MM.1S (cell line): ENCODE data around the gene SH3PXD2B.

Experiments
- DNase-seq: peaks from one replicate; pipeline ENCODE4 v3.0.0-alpha.2; 2015
- H2AFZ ChIP-seq: fragments of 300-600 bp; sonication (generic); 2 replicates; pipeline ENCODE4 v1.6.0; 2016; ENCODE audit warnings: antibody characterized with exemption, low read length
- H3F3A ChIP-seq: fragments of 300-600 bp; sonication (generic); 2 replicates; pipeline ENCODE4 v1.6.1; 2016; ENCODE audit warnings: mild to moderate bottlenecking, antibody characterized with exemption, low read length, moderate library complexity, mixed read lengths; ENCODE audit not compliant: insufficient read depth
- H3K27ac ChIP-seq: fragments of 300-600 bp; sonication (generic); 2 replicates; pipeline ENCODE4 v1.5.1; 2016; ENCODE audit warnings: mild to moderate bottlenecking, low read length
- H3K27me3 ChIP-seq: fragments of 300-600 bp; sonication (generic); replicated peaks from 2 replicates; pipeline ENCODE4 v1.6.0; 2016; ENCODE audit warnings: low read length; ENCODE audit not compliant: insufficient read depth
- H3K36me3 ChIP-seq: fragments of 300-600 bp; sonication (generic); replicated peaks from 2 replicates; pipeline ENCODE4 v1.6.1; 2016; ENCODE audit warnings: mild to moderate bottlenecking, low read length, mixed read lengths; ENCODE audit not compliant: insufficient read depth
- H3K4me1 ChIP-seq: fragments of 300-600 bp; sonication (generic); 2 replicates; pipeline ENCODE4 v1.6.1; 2016; ENCODE audit warnings: low read length, mixed read lengths
- H3K4me2 ChIP-seq: fragments of 300-600 bp; sonication (generic); 2 replicates; pipeline ENCODE4 v1.6.0; 2016; ENCODE audit warnings: low read depth, low read length
- H3K4me3 ChIP-seq: fragments of 300-600 bp; sonication (generic); 2 replicates; pipeline ENCODE4 v1.5.1; 2016; ENCODE audit warnings: low read length, mixed read lengths
- H3K79me2 ChIP-seq: fragments of 300-600 bp; sonication (generic); 2 replicates; pipeline ENCODE4 v1.6.1; 2016; ENCODE audit warnings: mixed run types, low read length, mixed read lengths
- H3K9ac ChIP-seq: fragments of 300-600 bp; sonication (generic); 2 replicates; pipeline ENCODE4 v1.6.1; 2016; ENCODE audit warnings: low read length, mixed read lengths
- H3K9me2 ChIP-seq: fragments of 300-600 bp; sonication (generic); replicated peaks from 2 replicates; pipeline ENCODE4 v1.6.1; 2016; ENCODE audit warnings: mild to moderate bottlenecking, low read length, mixed read lengths; ENCODE audit not compliant: insufficient read depth
- H3K9me3 ChIP-seq: fragments of 300-600 bp; sonication (generic); replicated peaks from 2 replicates; pipeline ENCODE4 v1.6.1; 2016; ENCODE audit warnings: mild to moderate bottlenecking, low read length, mixed read lengths; ENCODE audit not compliant: insufficient read depth
- H4K20me1 ChIP-seq: fragments of 300-600 bp; sonication (generic); 2 replicates; pipeline ENCODE4 v1.6.1; 2016; ENCODE audit warnings: mild to moderate bottlenecking, low read length, moderate library complexity, mixed read lengths; ENCODE audit not compliant: insufficient read depth
- CTCF ChIP-seq: fragments of 300-600 bp; sonication (generic); IDR thresholded peaks from 2 replicates; pipeline ENCODE4 v1.5.1; 2016; ENCODE audit warnings: antibody characterized with exemption, low read length, mixed read lengths
- EZH2 ChIP-seq: fragments of 300-600 bp; sonication (generic); optimal IDR thresholded peaks from 2 replicates; pipeline ENCODE3; 2017; ENCODE audit warnings: low read depth, mild to moderate bottlenecking, antibody characterized with exemption, low read length, mixed read lengths
- EZH2phosphoT487 ChIP-seq: fragments of 300-600 bp; sonication (generic); IDR thresholded peaks from 2 replicates; pipeline ENCODE4 v1.6.1; 2018; ENCODE audit warnings: antibody characterized with exemption, low read length

SH3PXD2B gene

GRCh38 chr5:172312286-172312685 is 142.0 kb downstream of the SH3PXD2B start:
- H3K9me3 ChIP-seq: no peaks in the 10 kb centered on the region
- no peak overlapping the region for H2AFZ ChIP-seq
- no peaks in the 10 kb centered on the region for H3K9me2 ChIP-seq
- no peak overlapping the region for H3K4me3 ChIP-seq
- no peak overlapping the region for H3K4me2 ChIP-seq
- H3K27ac ChIP-seq: no peak overlapping the region
- H3K4me1 ChIP-seq: no peaks in the 10 kb centered on the region
- no peaks in the 10 kb centered on the region for H3F3A ChIP-seq
- no peaks in the 10 kb centered on the region for H4K20me1 ChIP-seq
- no peaks in the 10 kb centered on the region for H3K36me3 ChIP-seq
- no peak for DNase-seq
- no peaks in the 10 kb centered on the region for H3K79me2 ChIP-seq
- no peak overlapping the region for H3K9ac ChIP-seq
- TF ChIP-seq EZH2phosphoT487 (no peak), CTCF (no peak), EZH2 (no peak)
- no peaks in the 10 kb centered on the region for H3K27me3 ChIP-seq

- Histone ChIP-seq H3F3A (no peaks in the 10 kb centered on the region), H3K36me3 (no peaks in the 10 kb centered on the region), H2AFZ (no peak overlapping the region), H3K9me3 (no peaks in the 10 kb centered on the region), H3K79me2 (no peaks in the 10 kb centered on the region), H3K9me2 (no peaks in the 10 kb centered on the region), H3K27ac (no peak overlapping the region), H3K4me3 (no peak overlapping the region), H3K4me1 (no peaks in the 10 kb centered on the region), H4K20me1 (no peaks in the 10 kb centered on the region), H3K4me2 (no peak overlapping the region), H3K27me3 (no peaks in the 10 kb centered on the region), H3K9ac (no peak overlapping the region)
- DNase-seq: no peak
- TF ChIP-seq EZH2phosphoT487 (no peak), EZH2 (no peak), CTCF (no peak)
Measured at GRCh38 chr5:172311605-172312004, 142.7 kb downstream of the SH3PXD2B start.

GRCh38 chr5:172311026-172311425 is 143.3 kb downstream of the SH3PXD2B start:
- Histone ChIP-seq H3K27ac (no peak overlapping the region), H3K9me3 (no peaks in the 10 kb centered on the region), H3K9ac (no peak overlapping the region), H3K4me2 (no peak overlapping the region), H3K79me2 (no peaks in the 10 kb centered on the region), H3K4me1 (no peaks in the 10 kb centered on the region), H3F3A (no peaks in the 10 kb centered on the region), H3K27me3 (no peaks in the 10 kb centered on the region), H3K4me3 (no peak overlapping the region), H2AFZ (no peak overlapping the region), H4K20me1 (no peaks in the 10 kb centered on the region), H3K36me3 (no peaks in the 10 kb centered on the region), H3K9me2 (no peaks in the 10 kb centered on the region)
- no peak for TF ChIP-seq EZH2
- no peak for TF ChIP-seq EZH2phosphoT487
- TF ChIP-seq CTCF: no peak
- no peak for DNase-seq
